KOPT-K1 (cell line): ENCODE measurements around the gene RAB13.

ENCODE experiments used
- H3K27ac ChIP-seq: fragments of 200-600 bp; sonication (generic); 2 replicates; pipeline ENCODE4 v1.5.1; 2016; ENCODE audit warnings: antibody characterized with exemption, mild to moderate bottlenecking, low read depth, low read length; ENCODE audit not compliant: poor library complexity, severe bottlenecking
- H3K36me3 ChIP-seq: fragments of 200-600 bp; sonication (generic); 2 replicates; pipeline ENCODE4 v1.5.1; 2017; ENCODE audit warnings: antibody characterized with exemption, mild to moderate bottlenecking, low read length, moderate library complexity; ENCODE audit not compliant: insufficient read depth
- H3K9me3 ChIP-seq: fragments of 200-600 bp; sonication (generic); 2 replicates; pipeline ENCODE4 v1.5.1; 2017; ENCODE audit warnings: antibody characterized with exemption, low read length, mild to moderate bottlenecking; ENCODE audit not compliant: insufficient read depth, poor library complexity, severe bottlenecking

The RAB13 gene

DNA sequence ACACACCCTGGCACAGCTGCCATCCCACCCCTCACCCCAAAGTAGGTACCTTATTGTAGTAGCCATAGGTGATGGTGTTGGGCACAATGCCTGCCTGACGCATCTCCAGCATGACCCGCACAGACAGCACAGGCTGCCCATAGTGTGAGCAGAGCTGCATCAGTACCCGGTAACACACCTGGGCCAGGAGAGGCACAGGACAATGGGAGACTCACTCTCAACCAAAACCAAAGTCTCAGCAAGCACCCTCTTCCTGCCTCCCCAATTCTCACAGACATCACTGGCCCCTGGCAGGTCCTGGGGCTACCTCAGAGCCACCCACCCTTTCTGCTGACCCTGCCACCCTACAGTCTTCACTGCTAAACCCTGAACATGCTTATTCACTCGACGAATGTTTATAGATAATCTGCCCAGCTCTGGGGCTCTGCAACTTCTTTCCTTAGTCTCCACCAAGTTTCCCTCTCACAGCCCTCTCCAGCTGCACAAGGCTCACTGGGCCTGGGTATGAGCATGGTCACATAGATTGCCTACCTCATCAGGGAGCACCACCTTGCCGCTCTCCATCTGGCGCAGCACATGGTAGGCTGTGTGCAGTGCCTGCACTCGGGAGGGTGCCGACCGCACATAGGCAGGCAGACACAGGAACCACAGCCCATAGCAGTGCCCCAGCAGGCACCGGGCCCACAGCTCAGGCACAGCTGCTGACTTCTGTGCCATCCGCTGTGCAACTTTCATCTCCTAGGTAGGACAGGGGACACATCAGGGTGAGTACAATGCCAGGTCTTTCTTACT is 49.9 kb downstream of the RAB13 start:
- peaks cover 90% of the 10 kb centered on the region for H3K36me3 ChIP-seq
- no peak overlapping the region for H3K27ac ChIP-seq
- H3K9me3 ChIP-seq: no peaks in the 10 kb centered on the region

DNA sequence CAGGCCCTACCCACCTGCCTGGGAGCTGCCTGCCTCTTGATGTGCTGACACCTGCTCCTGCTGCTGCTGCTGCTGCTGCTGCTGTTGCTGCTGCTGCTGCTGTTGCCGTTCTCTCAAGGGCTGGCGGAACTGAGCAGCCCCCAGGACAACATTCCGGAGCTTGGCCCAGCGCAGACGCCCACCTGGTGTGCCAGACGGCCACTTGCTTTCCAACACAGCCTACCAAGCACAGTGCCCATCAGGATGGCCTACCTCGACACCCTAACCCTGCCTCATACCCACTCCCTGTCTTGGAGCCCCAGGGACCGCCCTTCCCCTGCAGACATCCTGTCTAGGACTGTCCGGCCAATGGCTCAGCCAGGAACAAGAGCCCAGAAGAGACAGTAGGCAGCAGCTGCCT is 51.4 kb downstream of the RAB13 start:
- Histone ChIP-seq H3K27ac (no peak overlapping the region), H3K9me3 (no peaks in the 10 kb centered on the region), H3K36me3 (peaks cover 90% of the 10 kb centered on the region)

DNA sequence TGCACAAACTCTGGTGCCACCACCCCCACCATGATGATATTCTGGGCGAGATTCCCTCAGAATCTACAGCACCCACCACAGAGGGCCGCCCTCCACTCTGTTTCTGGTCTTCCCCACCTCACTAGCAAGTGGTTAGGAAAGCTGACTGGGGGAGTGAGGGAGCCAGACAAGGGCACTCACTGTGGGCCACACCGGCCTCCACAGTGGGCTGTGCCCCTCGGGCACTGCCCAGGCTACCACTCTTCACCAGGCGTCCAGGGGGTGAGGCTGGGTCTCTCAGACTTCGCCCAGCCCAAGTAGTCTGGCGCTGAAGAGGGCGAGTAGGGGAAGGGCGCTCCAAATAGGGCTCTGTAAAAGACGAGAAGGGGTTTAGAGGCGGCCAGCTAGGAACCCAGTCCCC is 52.2 kb downstream of the RAB13 start:
- H3K36me3 ChIP-seq: peaks cover 90% of the 10 kb centered on the region
- H3K9me3 ChIP-seq: no peaks in the 10 kb centered on the region
- no peak overlapping the region for H3K27ac ChIP-seq

DNA sequence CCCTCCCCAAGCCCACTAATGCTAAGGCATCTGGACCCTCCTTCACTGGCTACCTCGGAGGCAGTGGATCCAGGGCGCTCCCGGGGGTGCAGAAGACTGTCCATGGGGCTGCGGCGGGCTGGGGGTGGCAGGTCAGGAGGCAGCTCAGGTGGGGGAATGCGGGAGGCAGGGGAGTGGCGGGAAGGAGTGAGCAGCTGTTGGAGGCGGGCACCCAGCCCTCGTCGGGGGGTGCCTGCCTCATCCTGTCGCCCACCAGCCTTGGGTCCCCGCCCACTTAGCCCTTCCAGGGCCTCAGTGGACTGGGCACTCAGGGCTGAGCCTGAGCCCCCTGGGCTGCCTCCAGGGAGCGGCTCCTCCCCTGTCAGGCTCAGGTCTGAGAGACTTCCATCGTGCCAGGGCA is 52.7 kb downstream of the RAB13 start:
- H3K36me3 ChIP-seq: peaks cover 88% of the 10 kb centered on the region
- H3K27ac ChIP-seq: no peak overlapping the region
- H3K9me3 ChIP-seq: no peaks in the 10 kb centered on the region

DNA sequence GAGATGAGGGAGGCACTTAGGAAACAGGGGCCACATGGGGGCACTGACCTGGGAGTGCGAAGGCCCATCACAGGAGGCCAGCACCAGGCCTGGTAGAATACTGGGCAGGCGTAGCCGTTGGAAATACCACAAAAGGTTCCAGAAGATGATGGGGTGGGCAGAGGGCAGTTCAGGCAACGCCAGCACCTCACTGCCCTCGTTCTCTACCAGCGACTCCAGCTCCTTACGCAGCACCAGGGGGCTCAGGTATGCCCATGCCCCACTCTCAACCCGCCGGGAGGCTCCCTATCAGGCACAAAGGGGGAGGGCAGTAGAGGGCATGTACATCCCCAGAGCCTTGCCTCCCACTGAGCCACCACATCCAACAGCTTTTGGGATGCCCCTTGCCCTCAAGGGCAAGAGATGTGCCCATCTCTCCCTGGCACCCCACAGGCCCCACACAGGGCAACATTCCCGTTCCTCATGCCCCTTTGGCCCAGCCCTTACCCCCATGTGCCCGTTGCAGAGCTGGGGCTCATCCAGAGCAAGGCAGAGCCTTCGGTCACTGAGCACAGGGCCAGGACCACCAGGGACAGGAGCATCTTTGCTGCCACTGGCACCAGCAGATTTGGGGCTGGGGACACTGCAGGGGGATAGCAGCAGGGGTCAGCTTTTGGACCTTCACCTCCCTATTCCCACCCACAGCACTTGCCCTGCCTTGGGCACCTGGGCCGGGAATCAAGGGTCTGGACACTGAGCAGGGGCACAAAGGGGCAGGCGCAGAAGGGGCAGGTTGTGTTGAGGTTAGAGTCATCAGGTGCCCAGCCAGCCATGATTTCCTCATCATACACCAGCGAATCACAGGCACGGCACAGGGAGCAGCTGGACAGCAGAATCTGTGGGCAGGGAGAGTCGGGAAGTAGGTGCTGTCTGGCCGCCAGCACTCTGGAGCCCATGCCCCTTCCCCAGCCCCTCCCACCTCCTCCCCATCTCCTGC is 53.7 kb downstream of the RAB13 start:
- H3K36me3 ChIP-seq: peaks cover 82% of the 10 kb centered on the region
- H3K9me3 ChIP-seq: no peaks in the 10 kb centered on the region
- no peak overlapping the region for H3K27ac ChIP-seq
